ENCODE results near the gene TUBA4A.

- TF ChIP-seq POLR2A (IDR thresholded peaks at IDR 0.05; ENCODE audit: low read depth, low read length) (no peak), POLR2AphosphoS5 (IDR thresholded peaks at IDR 0.05; ENCODE audit: low read depth, low read length) (no peak)
Measured at GRCh38 chr2:219282375-219282774, 28.7 kb upstream of the TUBA4A start.

Measured in GM12892 (cell line).